ENCODE measurements around the gene METTL8.
"Not testable (repeated sequence)": the region's sequence is repeated elsewhere in the genome, so short reads cannot be mapped to it uniquely, and the experiment has no call there.

METTL8 gene

DNA sequence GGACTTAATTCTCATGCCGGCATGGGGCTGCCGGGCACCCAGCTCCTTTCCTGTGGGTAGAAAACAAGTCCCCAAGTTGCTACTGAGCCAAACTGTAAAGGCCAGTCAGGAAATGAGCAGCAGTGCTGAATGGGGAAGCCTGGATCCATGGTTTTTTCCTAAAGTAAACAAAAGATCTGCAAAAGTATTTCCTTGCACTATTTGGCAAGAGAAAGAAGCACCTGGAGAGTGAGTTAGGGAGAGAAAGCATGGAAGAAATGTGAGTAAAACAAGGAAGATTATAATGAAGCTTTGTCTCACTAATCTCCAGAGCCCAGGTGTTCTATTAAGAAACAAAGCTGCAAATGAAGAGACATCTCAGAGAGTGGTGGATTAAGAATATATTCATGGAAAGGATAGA lies 117.6 kb downstream of the METTL8 start:
- no peak for DNase-seq (ENCODE audit: low read depth)
- TF ChIP-seq, protein P1, sequence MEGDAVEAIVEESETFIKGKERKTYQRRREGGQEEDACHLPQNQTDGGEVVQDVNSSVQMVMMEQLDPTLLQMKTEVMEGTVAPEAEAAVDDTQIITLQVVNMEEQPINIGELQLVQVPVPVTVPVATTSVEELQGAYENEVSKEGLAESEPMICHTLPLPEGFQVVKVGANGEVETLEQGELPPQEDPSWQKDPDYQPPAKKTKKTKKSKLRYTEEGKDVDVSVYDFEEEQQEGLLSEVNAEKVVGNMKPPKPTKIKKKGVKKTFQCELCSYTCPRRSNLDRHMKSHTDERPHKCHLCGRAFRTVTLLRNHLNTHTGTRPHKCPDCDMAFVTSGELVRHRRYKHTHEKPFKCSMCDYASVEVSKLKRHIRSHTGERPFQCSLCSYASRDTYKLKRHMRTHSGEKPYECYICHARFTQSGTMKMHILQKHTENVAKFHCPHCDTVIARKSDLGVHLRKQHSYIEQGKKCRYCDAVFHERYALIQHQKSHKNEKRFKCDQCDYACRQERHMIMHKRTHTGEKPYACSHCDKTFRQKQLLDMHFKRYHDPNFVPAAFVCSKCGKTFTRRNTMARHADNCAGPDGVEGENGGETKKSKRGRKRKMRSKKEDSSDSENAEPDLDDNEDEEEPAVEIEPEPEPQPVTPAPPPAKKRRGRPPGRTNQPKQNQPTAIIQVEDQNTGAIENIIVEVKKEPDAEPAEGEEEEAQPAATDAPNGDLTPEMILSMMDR (IDR thresholded peaks at IDR 0.05; ENCODE audit: insufficient read depth, low read depth, low read length, missing control alignments), result no peak

DNA sequence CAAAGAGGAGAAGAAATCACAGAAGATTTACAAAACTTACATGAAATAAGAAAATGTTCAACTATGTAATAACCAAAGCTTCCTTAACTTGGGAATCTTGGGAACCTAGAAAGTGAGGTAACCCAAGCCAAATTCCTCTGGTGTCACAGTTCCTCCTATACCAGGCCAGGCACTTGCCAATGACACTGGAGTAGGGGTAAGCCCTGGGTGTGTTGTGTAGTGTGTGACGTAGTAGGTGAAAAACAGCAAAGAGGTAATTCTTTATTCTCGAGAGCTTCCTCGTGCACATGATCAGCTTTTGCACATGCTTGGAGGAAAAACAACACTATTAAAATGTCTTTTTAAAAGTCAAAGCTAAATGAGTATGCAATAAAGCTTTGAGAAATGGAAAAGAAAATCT lies 118.0 kb downstream of the METTL8 start:
- H3K4me3 ChIP-seq (ENCODE audit: low read length), result no peak overlapping the region
- TF ChIP-seq, protein P1 (IDR thresholded peaks at IDR 0.05; ENCODE audit: insufficient read depth, low read depth, low read length, missing control alignments), result no peak
- DNase-seq (ENCODE audit: low read depth), result no peak

More for the DNA sequence above, 117.6 kb downstream of the METTL8 start:
- H3K4me3 ChIP-seq (ENCODE audit: low read length), result no peak overlapping the region

DNA sequence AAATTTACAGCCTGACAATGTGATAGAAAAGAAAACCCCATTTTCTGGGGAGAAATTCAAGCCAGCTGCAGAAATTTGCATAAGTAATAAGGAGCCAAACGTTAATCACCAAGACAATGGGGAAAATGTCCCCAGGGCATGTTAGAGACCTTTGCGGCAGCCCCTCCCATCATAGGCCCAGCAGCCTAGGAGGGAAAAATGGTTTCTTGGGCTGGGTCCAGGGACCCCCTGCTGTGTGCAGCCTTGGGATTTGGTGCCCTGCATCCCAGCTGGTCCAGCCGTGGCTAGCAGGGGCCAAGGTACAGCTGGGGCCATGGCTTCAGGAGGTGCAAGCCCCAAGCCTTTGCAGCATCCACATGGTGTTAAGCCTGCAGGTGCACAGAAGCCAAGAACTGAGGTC lies 121.6 kb downstream of the METTL8 start:
- DNase-seq (ENCODE audit: low read depth); H3K4me3 ChIP-seq (ENCODE audit: low read length): not testable (repeated sequence)

DNA sequence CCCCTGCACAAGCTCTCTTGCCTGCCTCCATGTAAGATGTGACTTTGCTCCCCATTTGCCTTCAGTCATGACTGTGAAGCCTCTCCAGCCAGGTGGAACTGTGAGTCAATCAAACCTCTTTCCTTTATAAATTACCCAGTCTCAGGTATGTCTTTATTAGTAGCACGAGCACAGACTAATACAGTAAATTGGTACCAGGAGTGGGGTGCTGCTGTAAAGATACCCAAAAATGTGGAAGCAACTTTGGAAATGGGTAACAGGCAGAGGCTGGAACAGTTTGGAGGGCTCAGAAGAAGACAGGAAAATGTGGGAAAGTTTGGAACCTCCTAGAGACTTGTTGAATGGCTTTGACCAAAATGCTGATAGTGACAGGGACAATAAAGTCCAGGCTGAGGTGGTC lies 122.2 kb downstream of the METTL8 start:
- H3K4me3 ChIP-seq (ENCODE audit: low read length); DNase-seq (ENCODE audit: low read depth): not testable (repeated sequence)

DNA sequence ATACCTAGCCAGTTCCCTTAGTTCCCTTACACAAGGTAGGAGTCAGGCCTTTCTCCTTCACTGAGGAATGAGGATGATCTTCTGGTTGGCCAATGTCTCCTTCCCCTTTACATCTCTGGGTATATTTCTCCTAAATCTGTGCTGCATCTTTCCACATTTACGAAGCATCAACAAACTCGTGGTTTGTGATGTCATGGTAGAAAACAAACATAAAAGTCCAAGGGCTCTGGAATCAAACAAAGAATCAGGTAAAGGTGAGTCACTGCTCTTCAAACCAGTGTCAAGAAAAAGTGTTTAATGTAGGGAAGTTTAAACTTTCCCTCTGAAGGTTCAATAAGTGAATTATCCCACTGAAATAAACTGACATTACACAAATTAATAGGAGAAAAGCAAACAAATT lies 122.9 kb downstream of the METTL8 start:
- peak; percentile 21 for DNase-seq (ENCODE audit: low read depth)
- no peak overlapping the region for H3K4me3 ChIP-seq (ENCODE audit: low read length)
- TF ChIP-seq, protein P1 (IDR thresholded peaks at IDR 0.05; ENCODE audit: insufficient read depth, low read depth, low read length, missing control alignments), result no peak

DNA sequence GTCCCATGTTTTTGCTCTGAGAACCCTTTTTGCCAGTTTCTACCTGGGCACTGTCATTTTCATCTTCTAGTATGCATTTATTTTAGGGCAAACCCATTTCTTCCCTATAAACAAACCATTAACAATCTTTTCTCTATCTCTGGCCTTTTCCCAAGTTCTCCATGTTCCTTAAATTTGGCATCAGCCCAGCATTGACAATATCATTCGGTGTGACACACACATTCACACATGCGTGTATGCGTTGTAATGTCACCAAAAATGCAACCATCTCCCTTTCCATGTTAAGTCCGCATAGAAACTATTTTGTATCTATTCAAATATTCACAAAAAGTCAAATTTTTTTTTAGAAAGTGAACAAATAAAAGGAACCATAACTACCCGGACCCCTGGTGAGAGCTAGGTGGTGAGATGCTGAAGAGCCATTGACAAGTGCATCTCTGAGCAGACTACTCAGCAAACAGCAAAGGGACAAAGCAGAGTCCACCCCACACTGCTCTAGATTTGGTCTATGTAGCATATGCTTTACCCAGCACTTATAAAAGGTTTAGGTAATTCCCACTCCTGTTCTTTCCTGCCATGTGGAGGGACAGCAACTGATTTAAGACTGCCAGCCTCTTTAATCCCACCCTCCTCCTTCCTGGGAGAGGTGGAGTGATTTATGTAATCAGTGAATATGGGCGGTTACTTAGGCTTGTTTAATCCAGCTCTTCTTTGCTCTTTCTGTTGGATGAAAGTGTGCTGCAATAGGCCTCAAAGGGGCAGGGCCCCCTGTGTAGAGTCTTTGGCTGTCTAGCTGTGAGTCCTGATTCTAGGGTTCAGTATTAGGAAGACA lies 124.1 kb downstream of the METTL8 start:
- H3K4me3 ChIP-seq (ENCODE audit: low read length), result no peak overlapping the region
- TF ChIP-seq, protein P1 (IDR thresholded peaks at IDR 0.05; ENCODE audit: insufficient read depth, low read depth, low read length, missing control alignments), result no peak
- no peak for DNase-seq (ENCODE audit: low read depth)

DNA sequence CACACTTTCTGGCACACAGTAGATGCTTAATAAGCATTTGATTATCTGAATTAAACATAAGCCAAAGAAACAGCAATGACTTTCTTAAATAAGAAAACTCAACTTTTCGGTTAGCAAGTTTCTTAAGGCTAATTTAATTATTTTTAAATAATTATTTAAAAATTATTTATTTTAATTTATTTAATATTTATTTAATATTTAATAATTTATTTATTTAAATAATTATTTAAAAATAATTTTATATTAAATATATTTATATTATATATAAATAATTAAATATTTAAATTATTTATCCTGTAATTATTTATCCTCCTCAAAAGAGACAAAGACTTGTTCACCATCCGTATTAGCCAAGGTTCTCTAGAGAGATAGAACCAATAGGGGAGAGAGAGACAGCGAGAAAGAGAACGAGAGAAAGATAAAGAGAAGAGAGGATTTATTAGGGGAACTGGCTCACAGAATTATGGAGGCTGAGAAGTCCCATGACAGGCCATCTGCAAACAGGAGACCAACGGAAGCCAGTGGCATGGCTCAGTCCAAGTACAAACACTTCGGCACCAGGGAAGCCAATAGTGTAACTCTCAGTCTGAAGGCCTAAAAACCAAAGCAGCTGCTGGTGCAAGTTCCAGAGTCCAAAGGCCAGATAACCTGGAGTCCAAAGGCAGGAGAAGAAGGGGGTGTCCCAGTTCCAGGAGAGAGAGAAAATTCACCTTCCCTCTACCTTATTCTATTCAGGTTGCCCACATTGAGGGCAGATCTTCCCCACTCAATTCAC lies 125.3 kb downstream of the METTL8 start:
- H3K4me3 ChIP-seq (ENCODE audit: low read length), result no peak overlapping the region
- TF ChIP-seq, protein P1 (IDR thresholded peaks at IDR 0.05; ENCODE audit: insufficient read depth, low read depth, low read length, missing control alignments), result no peak
- DNase-seq (ENCODE audit: low read depth), result no peak

DNA sequence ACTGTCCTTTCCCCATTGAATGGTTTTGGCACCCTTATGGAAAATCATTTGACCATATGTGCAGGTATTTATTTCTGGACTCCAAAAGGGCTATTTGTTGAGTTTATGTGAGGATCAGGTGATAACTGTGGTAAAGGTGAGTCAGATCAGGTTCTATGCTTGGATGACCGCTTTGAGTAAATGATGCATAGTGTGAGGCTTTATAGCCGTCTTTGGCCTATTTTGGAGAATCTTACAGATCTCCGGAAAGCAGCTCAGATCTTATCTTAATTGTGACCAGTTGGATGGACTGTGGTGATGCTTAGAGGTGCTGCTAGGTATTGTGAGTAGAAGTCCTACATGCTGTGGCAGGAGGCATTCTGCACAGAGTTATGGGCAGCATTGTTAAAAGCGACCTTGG lies 126.2 kb downstream of the METTL8 start:
- TF ChIP-seq, protein P1 (IDR thresholded peaks at IDR 0.05; ENCODE audit: insufficient read depth, low read depth, low read length, missing control alignments), result no peak
- H3K4me3 ChIP-seq (ENCODE audit: low read length), result no peak overlapping the region
- no peak for DNase-seq (ENCODE audit: low read depth)

Measured in epithelial cell of esophagus (primary cell).